ENCODE measurements around the gene TMEM139.

TMEM139 gene

DNA sequence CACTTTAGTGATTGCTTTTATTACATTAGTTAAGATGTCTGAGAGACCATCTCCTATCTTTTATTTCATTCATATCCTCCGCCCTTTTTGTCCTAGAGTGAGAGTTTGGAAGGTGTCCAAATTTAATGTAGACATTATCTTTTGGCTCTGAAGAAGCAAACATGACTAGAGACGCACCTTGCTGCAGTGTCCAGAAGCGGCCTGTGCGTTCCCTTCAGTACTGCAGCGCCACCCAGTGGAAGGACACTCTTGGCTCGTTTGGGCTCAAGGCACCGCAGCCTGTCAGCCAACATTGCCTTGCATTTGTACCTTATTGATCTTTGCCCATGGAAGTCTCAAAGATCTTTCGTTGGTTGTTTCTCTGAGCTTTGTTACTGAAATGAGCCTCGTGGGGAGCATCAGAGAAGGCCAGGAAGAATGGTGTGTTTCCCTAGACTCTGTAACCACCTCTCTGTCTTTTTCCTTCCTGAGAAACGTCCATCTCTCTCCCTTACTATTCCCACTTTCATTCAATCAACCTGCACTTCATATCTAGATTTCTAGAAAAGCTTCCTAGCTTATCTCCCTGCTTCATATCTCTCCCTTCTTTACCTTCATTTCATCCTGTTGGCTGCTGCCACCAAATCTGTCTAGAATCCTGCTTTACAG lies 20.8 kb downstream of the TMEM139 start:
- peak in 1 of 2 experiments; percentile 76 for DNase-seq (ENCODE audit: low read depth in 1 of 2, low spot score in 1 of 2)
- TF ChIP-seq, protein P1, sequence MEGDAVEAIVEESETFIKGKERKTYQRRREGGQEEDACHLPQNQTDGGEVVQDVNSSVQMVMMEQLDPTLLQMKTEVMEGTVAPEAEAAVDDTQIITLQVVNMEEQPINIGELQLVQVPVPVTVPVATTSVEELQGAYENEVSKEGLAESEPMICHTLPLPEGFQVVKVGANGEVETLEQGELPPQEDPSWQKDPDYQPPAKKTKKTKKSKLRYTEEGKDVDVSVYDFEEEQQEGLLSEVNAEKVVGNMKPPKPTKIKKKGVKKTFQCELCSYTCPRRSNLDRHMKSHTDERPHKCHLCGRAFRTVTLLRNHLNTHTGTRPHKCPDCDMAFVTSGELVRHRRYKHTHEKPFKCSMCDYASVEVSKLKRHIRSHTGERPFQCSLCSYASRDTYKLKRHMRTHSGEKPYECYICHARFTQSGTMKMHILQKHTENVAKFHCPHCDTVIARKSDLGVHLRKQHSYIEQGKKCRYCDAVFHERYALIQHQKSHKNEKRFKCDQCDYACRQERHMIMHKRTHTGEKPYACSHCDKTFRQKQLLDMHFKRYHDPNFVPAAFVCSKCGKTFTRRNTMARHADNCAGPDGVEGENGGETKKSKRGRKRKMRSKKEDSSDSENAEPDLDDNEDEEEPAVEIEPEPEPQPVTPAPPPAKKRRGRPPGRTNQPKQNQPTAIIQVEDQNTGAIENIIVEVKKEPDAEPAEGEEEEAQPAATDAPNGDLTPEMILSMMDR (IDR thresholded peaks at IDR 0.05; ENCODE audit: insufficient read depth, low read length) = peak; percentile 79
- TF ChIP-seq REST (IDR thresholded peaks at IDR 0.05; ENCODE audit: insufficient replicate concordance, low read depth) (no peak), SPI1 (IDR thresholded peaks at IDR 0.05; ENCODE audit: borderline replicate concordance, low read depth) (no peak), GABPA (IDR thresholded peaks at IDR 0.05; ENCODE audit: low read depth) (no peak), POLR2AphosphoS5 (IDR thresholded peaks at IDR 0.05; ENCODE audit: low read depth) (no peak)
- Histone ChIP-seq H3K4me3 (replicated peaks; ENCODE audit: insufficient read depth, low read length) (no peak overlapping the region), H3K27me3 (ENCODE audit: insufficient read depth, poor library complexity, severe bottlenecking) (no peaks in the 10 kb centered on the region), H3K27ac (replicated peaks) (peak overlapping the region; percentile 19; the same call in 1 of the 2 replicates)

DNA sequence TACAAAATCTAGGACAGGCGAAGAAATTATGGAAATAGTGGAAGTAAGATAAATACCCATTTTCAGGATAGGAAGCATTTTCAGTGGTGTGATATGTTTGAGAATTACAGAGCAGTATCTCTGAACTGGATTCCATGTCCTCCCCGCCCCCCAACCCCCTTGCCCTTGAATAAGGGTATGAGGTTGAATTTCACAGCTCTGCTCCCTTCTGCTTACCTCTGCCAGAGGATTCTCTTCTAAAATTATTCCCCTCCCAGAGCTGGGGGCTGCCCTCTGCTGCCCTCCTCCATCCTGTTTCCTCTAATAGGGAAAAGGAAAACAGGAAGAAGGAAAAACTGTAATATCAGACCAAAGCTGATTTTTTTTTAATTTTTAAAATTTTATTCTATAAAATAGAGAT lies 23.9 kb downstream of the TMEM139 start:
- no peak for TF ChIP-seq POLR2AphosphoS5 (IDR thresholded peaks at IDR 0.05; ENCODE audit: low read depth)
- TF ChIP-seq SPI1 (IDR thresholded peaks at IDR 0.05; ENCODE audit: borderline replicate concordance, low read depth) = no peak
- TF ChIP-seq GABPA (IDR thresholded peaks at IDR 0.05; ENCODE audit: low read depth) = no peak
- TF ChIP-seq, protein P1 (IDR thresholded peaks at IDR 0.05; ENCODE audit: insufficient read depth, low read length) = no peak
- TF ChIP-seq REST (IDR thresholded peaks at IDR 0.05; ENCODE audit: insufficient replicate concordance, low read depth) = no peak
- Histone ChIP-seq H3K27ac (replicated peaks) (no peak overlapping the region), H3K4me3 (replicated peaks; ENCODE audit: insufficient read depth, low read length) (no peak overlapping the region), H3K27me3 (ENCODE audit: insufficient read depth, poor library complexity, severe bottlenecking) (no peaks in the 10 kb centered on the region)
- DNase-seq (ENCODE audit: low read depth in 1 of 2, low spot score in 1 of 2) = no peak

GRCh38 chr7:143314127-143314526 lies 29.4 kb downstream of the TMEM139 start:
- DNase-seq (ENCODE audit: low read depth in 1 of 2, low spot score in 1 of 2) = no peak
- Histone ChIP-seq H3K27me3 (ENCODE audit: insufficient read depth, poor library complexity, severe bottlenecking) (no peaks in the 10 kb centered on the region), H3K4me3 (replicated peaks; ENCODE audit: insufficient read depth, low read length) (no peak overlapping the region), H3K27ac (replicated peaks) (no peak overlapping the region; the same call in 1 of the 2 replicates)
- TF ChIP-seq, protein P1 (IDR thresholded peaks at IDR 0.05; ENCODE audit: insufficient read depth, low read length) = no peak
- no peak for TF ChIP-seq GABPA (IDR thresholded peaks at IDR 0.05; ENCODE audit: low read depth)
- TF ChIP-seq REST (IDR thresholded peaks at IDR 0.05; ENCODE audit: insufficient replicate concordance, low read depth) = no peak
- no peak for TF ChIP-seq POLR2AphosphoS5 (IDR thresholded peaks at IDR 0.05; ENCODE audit: low read depth)
- TF ChIP-seq SPI1 (IDR thresholded peaks at IDR 0.05; ENCODE audit: borderline replicate concordance, low read depth) = peak; percentile 37; the same call in 1 of the 2 replicates

Measured in HL-60 (cell line).